OCI-LY1 (cell line): ENCODE results near the gene MAP7D3.

Source experiments
- EZH2 ChIP-seq: fragments of 200-600 bp; sonication (generic), shearing (Covaris generic); IDR thresholded peaks from 2 replicates; pipeline ENCODE4 v1.8.0; 2017; ENCODE audit warnings: borderline replicate concordance, mixed run types, mild to moderate bottlenecking, antibody characterized with exemption, low read length, moderate library complexity, mixed read lengths
- TF ChIP-seq, protein P1 (sequence below): fragments of 200-600 bp; sonication (generic), shearing (Covaris generic); IDR thresholded peaks from 2 replicates; pipeline ENCODE4 v1.5.1; 2017; ENCODE audit warnings: mild to moderate bottlenecking, antibody characterized with exemption, low read length, moderate library complexity, mixed read lengths

DNA sequence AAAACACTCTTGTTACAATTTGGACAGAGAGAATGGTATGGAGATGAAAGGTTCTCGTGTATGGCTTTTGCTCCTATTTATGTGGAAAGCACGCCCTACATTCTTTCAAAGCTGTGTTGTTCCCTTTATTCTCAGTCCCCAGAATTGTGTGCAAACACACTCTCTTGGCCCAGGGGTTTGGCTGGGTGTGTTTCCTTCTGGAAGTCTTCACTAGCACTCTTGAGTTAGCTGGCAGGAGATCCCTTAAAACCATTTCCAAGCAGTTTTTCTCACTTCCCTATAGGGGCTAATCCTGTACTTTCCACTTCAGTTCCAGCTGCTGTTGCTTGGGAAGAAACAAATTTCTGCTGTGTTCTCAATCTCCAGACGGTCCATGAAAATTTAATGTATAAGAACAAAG, 68.8 kb downstream of the MAP7D3 start:
- TF ChIP-seq, protein P1, sequence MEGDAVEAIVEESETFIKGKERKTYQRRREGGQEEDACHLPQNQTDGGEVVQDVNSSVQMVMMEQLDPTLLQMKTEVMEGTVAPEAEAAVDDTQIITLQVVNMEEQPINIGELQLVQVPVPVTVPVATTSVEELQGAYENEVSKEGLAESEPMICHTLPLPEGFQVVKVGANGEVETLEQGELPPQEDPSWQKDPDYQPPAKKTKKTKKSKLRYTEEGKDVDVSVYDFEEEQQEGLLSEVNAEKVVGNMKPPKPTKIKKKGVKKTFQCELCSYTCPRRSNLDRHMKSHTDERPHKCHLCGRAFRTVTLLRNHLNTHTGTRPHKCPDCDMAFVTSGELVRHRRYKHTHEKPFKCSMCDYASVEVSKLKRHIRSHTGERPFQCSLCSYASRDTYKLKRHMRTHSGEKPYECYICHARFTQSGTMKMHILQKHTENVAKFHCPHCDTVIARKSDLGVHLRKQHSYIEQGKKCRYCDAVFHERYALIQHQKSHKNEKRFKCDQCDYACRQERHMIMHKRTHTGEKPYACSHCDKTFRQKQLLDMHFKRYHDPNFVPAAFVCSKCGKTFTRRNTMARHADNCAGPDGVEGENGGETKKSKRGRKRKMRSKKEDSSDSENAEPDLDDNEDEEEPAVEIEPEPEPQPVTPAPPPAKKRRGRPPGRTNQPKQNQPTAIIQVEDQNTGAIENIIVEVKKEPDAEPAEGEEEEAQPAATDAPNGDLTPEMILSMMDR, result no peak
- no peak for TF ChIP-seq EZH2
